ENCODE results near the gene BRI3. TPM values are rescaled to one million over a fixed set of nuclear protein-coding genes. Genes with fewer than 3 reads are reported as not detected.

The BRI3 gene
- total RNA-seq, 4 donors from 2014 or later = 36.4 to 52.9 (median 45.2) TPM

DNA sequence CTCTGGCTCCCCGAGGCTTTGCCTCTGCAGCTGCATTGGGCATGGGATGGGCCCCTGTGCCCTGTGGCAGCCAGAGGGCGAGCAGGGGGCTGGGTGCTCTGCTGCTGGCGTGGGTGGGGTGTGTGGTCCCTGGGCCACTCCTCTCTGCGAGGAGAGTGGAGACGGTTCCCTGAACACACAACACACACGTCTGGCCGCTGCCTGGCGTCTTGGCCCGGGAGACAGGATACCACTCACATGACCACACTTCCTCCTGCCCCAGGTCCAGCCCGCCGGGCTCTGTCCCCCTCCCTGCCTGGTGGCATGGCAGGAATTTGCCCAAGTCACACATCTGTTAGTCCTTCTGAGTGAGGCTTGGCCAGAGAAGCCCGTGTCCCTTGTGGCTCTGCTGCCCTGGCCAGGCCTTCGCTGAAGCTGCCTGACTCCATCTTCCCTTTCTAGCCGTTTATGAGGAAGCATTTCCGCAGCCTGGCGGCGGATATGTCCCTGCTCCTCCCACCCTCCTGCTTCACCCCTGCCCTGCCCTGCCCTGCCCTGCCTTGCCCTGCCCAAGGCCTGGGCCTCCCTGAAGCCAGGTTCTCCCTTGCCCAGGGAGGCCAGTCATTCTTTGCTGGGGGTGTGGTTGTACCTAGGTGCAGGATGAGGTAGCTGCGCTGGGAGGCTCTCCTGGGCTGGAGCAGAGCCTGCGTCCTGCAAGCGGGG, 3.0 kb downstream of the BRI3 start:
- Histone ChIP-seq H3K27ac (peak overlapping the region; percentile 99), H3K27me3 (no peaks in the 10 kb centered on the region), H3K4me3 (peak overlapping the region; percentile 97), H3K36me3 (peaks cover 8% of the 10 kb centered on the region), H3K4me1 (peaks cover 84% of the 10 kb centered on the region), H3K9me3 (no peaks in the 10 kb centered on the region)
- DNase-seq (ENCODE audit: low spot score in 2 of 2) = peak in 1 of 2 donors; percentile 89
- TF ChIP-seq EP300 (IDR thresholded peaks at IDR 0.05) (no peak), POLR2A (IDR thresholded peaks at IDR 0.05) (peak in 1 of 2 donors; percentile 31), POLR2AphosphoS5 (IDR thresholded peaks at IDR 0.05) (peak in 2 of 3 donors; percentile 50 to 75)
- TF ChIP-seq, protein P1, sequence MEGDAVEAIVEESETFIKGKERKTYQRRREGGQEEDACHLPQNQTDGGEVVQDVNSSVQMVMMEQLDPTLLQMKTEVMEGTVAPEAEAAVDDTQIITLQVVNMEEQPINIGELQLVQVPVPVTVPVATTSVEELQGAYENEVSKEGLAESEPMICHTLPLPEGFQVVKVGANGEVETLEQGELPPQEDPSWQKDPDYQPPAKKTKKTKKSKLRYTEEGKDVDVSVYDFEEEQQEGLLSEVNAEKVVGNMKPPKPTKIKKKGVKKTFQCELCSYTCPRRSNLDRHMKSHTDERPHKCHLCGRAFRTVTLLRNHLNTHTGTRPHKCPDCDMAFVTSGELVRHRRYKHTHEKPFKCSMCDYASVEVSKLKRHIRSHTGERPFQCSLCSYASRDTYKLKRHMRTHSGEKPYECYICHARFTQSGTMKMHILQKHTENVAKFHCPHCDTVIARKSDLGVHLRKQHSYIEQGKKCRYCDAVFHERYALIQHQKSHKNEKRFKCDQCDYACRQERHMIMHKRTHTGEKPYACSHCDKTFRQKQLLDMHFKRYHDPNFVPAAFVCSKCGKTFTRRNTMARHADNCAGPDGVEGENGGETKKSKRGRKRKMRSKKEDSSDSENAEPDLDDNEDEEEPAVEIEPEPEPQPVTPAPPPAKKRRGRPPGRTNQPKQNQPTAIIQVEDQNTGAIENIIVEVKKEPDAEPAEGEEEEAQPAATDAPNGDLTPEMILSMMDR (IDR thresholded peaks at IDR 0.05) = no peak
- WGBS = 41% methylated on average over 5 of the region's 20 CpGs

DNA sequence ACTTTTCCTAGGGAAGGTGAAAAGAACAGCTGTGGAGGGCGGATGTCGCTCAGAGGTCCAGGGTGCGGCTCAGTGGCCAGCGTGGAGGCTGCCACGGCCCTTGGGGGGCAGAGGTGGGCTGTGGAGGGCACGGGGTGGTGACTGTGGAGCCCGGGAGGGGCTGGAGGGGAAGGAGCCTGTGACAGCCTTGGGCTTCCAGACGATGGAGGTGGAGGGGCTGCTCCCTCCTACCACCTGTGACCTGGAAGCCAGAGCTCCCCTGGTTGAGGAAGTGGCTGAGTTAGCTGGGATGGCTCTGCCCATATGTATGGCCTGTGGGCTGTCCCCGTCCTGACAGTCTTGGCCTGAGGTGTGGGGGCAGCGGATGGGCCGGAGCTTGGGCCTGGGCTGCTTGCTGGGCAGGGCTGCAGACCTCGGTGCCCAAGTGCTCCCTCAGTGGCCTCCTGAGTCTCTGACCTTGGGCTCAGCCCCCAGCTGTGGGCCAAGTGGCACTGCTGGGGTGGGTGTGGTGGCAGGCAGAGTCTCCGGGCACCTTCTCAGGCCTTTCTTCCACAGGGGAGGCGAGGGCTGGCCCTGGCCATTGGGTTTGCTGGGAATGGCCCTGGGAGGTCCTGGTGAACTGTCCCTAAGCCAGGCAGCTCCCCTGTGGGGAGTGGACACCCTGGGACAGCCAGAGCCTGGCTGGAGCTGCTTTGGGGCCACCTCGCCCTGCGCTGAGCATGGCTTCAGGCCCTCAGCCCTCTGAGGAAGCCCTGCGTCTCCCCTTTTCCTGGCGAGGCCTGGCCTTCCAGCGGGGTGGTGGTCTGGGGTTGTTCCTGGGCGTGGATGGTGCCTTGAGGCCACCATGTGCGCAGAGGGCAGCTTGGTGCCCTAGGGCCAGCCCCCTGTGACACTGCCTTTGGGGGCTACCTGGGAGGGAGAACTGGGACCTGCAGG, 3.9 kb downstream of the BRI3 start:
- TF ChIP-seq POLR2A (IDR thresholded peaks at IDR 0.05) = no peak
- TF ChIP-seq EP300 (IDR thresholded peaks at IDR 0.05) = no peak
- no peak for TF ChIP-seq POLR2AphosphoS5 (IDR thresholded peaks at IDR 0.05)
- Histone ChIP-seq H3K9me3 (no peaks in the 10 kb centered on the region), H3K4me1 (peaks cover 84% of the 10 kb centered on the region), H3K27me3 (no peaks in the 10 kb centered on the region), H3K36me3 (peaks cover 8% of the 10 kb centered on the region), H3K27ac (peak overlapping the region; percentile 99), H3K4me3 (peak overlapping the region; percentile 97)
- DNase-seq (ENCODE audit: low spot score in 2 of 2) = no peak
- WGBS = 57% methylated on average over 13 of the region's 21 CpGs

DNA sequence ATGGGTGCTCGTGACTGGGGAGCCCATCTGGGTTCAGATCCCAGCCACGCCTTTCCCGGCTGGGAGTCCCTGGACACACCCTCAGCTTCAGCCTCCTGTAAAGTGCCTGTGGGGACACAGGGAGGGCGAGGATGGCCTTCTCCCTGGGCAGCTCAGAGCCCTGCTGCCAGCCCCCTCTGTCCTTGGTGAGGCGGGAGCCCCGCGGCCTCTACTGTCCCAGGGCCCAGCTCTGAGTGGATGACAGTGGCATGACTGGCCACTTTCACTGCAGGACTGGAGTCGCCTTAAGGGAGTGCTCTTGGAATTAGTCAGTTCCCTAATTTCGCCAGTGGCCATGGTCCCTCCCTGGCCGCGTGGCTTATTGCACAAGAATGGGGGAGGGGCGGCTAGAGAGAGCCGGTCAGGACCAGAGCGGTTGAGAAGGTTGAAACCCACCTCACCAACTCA, 4.6 kb downstream of the BRI3 start:
- Histone ChIP-seq H3K4me1 (peaks cover 78% of the 10 kb centered on the region), H3K36me3 (peaks cover 8% of the 10 kb centered on the region), H3K4me3 (peak overlapping the region; percentile 97), H3K9me3 (no peaks in the 10 kb centered on the region), H3K27ac (peak overlapping the region; percentile 99), H3K27me3 (no peaks in the 10 kb centered on the region)
- WGBS = 20% methylated on average over 1 of the region's 14 CpGs
- TF ChIP-seq POLR2A (IDR thresholded peaks at IDR 0.05) = peak in 1 of 2 donors; percentile 47
- no peak for TF ChIP-seq EP300 (IDR thresholded peaks at IDR 0.05)
- TF ChIP-seq, protein P1 (IDR thresholded peaks at IDR 0.05) = no peak
- TF ChIP-seq POLR2AphosphoS5 (IDR thresholded peaks at IDR 0.05) = peak in 2 of 3 donors; percentile 53 to 76
- peak; percentile 89 to 93 for DNase-seq (ENCODE audit: low spot score in 2 of 2)

DNA sequence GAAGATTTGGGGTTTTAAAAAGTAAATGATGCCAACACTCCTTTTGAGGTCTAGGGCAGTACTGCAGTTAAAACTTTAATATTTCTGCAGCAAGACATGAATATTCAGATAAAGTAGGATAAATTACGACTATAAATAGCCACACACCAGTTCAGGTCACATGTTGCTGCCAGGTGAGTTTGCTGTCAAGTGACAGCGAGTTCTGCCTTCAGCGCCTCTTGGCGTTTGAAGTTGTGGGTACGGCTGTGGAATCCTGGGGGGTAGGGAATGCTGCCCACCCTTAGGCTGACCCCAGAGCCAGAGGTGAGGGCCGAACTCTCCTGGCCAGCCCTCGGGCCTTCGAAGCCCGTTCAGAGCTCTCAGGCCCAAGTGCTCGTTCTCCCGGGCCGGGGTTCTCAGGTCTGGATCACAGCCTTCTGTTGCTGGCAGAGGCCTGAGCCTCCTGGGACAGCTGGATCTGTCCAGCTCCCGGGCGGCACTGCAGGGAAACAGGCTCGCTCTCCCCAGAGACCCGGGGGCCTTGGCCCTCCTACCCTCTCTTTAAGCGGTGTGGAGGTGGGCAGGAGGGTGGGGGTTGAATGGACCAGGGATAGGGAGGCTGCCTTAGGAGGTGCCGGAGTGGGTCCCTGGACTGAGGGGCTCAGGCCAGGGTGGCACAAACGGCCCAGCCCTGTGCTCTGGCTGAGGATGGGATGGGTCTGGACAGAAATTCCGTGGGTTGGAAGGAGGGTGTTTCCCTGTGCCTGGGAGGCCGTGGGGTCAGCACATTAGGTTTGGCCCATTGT, 5.4 kb downstream of the BRI3 start:
- 44% methylated on average over 7 of the region's 21 CpGs for WGBS

More for the DNA sequence above, 5.4 kb downstream of the BRI3 start:
- H3K4me3 ChIP-seq = peak overlapping the region; percentile 97
- no peak for TF ChIP-seq EP300 (IDR thresholded peaks at IDR 0.05)
- TF ChIP-seq, protein P1 (IDR thresholded peaks at IDR 0.05) = no peak
- no peak for TF ChIP-seq POLR2AphosphoS5 (IDR thresholded peaks at IDR 0.05)
- TF ChIP-seq POLR2A (IDR thresholded peaks at IDR 0.05) = no peak
- peak overlapping the region; percentile 99 for H3K27ac ChIP-seq
- no peaks in the 10 kb centered on the region for H3K27me3 ChIP-seq
- H3K4me1 ChIP-seq = peaks cover 77% of the 10 kb centered on the region
- H3K9me3 ChIP-seq = no peaks in the 10 kb centered on the region
- DNase-seq (ENCODE audit: low spot score in 2 of 2) = no peak
- peaks cover 16% of the 10 kb centered on the region for H3K36me3 ChIP-seq

Measured in suprapubic skin (tissue), 4 donors.